ENCODE data around the gene YIPF6. TPM values are rescaled to one million over a fixed set of nuclear protein-coding genes. Genes with fewer than 3 reads are reported as not detected.
A peak's percentile ranks its signal among the peaks of the same experiment; 100 is the strongest.

Gene YIPF6
- polyA plus RNA-seq, 1 donor (not counting 4 experiments of a cell fraction or from before 2014, with no cell fraction given), result 20.2 TPM

DNA sequence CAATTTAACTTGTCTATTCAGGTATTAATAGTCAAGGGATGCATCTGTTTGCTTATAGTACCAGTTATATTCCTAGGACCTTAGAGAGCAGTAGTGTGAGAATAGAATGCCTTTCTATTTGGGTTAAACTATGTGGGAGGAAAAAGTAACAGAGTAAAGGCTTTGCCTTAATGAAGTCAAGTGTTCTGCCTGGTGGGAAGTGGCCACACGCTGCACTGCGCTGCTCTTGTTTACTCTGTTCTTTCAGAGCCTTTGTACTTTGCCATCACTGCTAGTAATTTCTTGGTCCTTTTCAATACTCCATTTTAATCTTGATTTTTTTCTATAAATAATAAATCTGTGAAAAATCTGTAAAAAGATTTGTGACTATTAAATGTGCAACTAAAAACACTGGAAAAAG lies 38.0 kb downstream of the YIPF6 start:
- Histone ChIP-seq H3K9ac (ENCODE audit: control insufficient read depth, extremely low read depth, insufficient read depth, low read length) (no peak overlapping the region), H4K20me1 (ENCODE audit: control insufficient read depth, extremely low read depth, insufficient read depth, low read length) (no peaks in the 10 kb centered on the region), H3K4me2 (ENCODE audit: control insufficient read depth, extremely low read depth, insufficient read depth, low read depth, low read length) (no peak overlapping the region), H3K9me3 (ENCODE audit: control insufficient read depth, low read depth, low read length) (no peaks in the 10 kb centered on the region), H3K9me1 (ENCODE audit: control insufficient read depth, extremely low read depth, insufficient read depth, low read length) (no peaks in the 10 kb centered on the region), H2AFZ (ENCODE audit: control insufficient read depth, low read length) (no peak overlapping the region), H3K36me3 (ENCODE audit: control insufficient read depth in 2 of 2, extremely low read depth in 1 of 2, insufficient read depth in 2 of 2, low read length in 2 of 2) (no peaks in the 10 kb centered on the region), H3K4me1 (ENCODE audit: control insufficient read depth, extremely low read depth, insufficient read depth, low read length) (no peaks in the 10 kb centered on the region), H3K79me2 (ENCODE audit: control insufficient read depth, insufficient read depth, low read length) (no peaks in the 10 kb centered on the region), H3K27ac (ENCODE audit: control insufficient read depth, insufficient read depth, low read length) (no peak overlapping the region), H3K4me3 (ENCODE audit: control insufficient read depth in 2 of 3, extremely low read depth in 1 of 3, insufficient read depth in 2 of 3, low read depth in 1 of 3, low read length in 3 of 3) (no peak overlapping the region), H3K27me3 (ENCODE audit: control insufficient read depth, extremely low read depth, insufficient read depth, low read length) (no peaks in the 10 kb centered on the region)
- dilution Hi-C loops (cut with MboI; ENCODE audit: extremely low pct_ligation_motif_present, low sequenced_read_pairs), result no loop called here
- TF ChIP-seq, protein P1, sequence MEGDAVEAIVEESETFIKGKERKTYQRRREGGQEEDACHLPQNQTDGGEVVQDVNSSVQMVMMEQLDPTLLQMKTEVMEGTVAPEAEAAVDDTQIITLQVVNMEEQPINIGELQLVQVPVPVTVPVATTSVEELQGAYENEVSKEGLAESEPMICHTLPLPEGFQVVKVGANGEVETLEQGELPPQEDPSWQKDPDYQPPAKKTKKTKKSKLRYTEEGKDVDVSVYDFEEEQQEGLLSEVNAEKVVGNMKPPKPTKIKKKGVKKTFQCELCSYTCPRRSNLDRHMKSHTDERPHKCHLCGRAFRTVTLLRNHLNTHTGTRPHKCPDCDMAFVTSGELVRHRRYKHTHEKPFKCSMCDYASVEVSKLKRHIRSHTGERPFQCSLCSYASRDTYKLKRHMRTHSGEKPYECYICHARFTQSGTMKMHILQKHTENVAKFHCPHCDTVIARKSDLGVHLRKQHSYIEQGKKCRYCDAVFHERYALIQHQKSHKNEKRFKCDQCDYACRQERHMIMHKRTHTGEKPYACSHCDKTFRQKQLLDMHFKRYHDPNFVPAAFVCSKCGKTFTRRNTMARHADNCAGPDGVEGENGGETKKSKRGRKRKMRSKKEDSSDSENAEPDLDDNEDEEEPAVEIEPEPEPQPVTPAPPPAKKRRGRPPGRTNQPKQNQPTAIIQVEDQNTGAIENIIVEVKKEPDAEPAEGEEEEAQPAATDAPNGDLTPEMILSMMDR (optimal IDR thresholded peaks at IDR 0.05 in 1 of 3, IDR thresholded peaks at IDR 0.05 in 1 of 3, conservative IDR thresholded peaks at IDR 0.05 in 1 of 3; ENCODE audit: extremely low read depth in 1 of 3, insufficient read depth in 2 of 3, low read length in 3 of 3), result no peak
- TF ChIP-seq EZH2 (IDR thresholded peaks at IDR 0.05; ENCODE audit: low read length), result no peak
- no peak for FAIRE-seq
- no peak for DNase-seq (ENCODE audit: low read depth, low spot score)

- dilution Hi-C loops (cut with MboI; ENCODE audit: extremely low pct_ligation_motif_present, low sequenced_read_pairs), result no loop called here
- DNase-seq (ENCODE audit: low read depth, low spot score), result no peak
- peak; percentile 17 for FAIRE-seq
- Histone ChIP-seq H3K9me3 (ENCODE audit: control insufficient read depth, low read depth, low read length) (no peaks in the 10 kb centered on the region), H3K4me3 (ENCODE audit: control insufficient read depth in 2 of 3, extremely low read depth in 1 of 3, insufficient read depth in 2 of 3, low read depth in 1 of 3, low read length in 3 of 3) (no peak overlapping the region), H3K36me3 (ENCODE audit: control insufficient read depth in 2 of 2, extremely low read depth in 1 of 2, insufficient read depth in 2 of 2, low read length in 2 of 2) (no peaks in the 10 kb centered on the region), H3K9me1 (ENCODE audit: control insufficient read depth, extremely low read depth, insufficient read depth, low read length) (no peaks in the 10 kb centered on the region), H3K79me2 (ENCODE audit: control insufficient read depth, insufficient read depth, low read length) (no peaks in the 10 kb centered on the region), H3K4me1 (ENCODE audit: control insufficient read depth, extremely low read depth, insufficient read depth, low read length) (peaks cover 6% of the 10 kb centered on the region), H3K27ac (ENCODE audit: control insufficient read depth, insufficient read depth, low read length) (no peak overlapping the region), H3K9ac (ENCODE audit: control insufficient read depth, extremely low read depth, insufficient read depth, low read length) (no peak overlapping the region), H4K20me1 (ENCODE audit: control insufficient read depth, extremely low read depth, insufficient read depth, low read length) (no peaks in the 10 kb centered on the region), H3K27me3 (ENCODE audit: control insufficient read depth, extremely low read depth, insufficient read depth, low read length) (no peaks in the 10 kb centered on the region), H3K4me2 (ENCODE audit: control insufficient read depth, extremely low read depth, insufficient read depth, low read depth, low read length) (no peak overlapping the region), H2AFZ (ENCODE audit: control insufficient read depth, low read length) (peak overlapping the region; percentile 1)
- TF ChIP-seq EZH2 (IDR thresholded peaks at IDR 0.05; ENCODE audit: low read length), result no peak
- TF ChIP-seq, protein P1 (optimal IDR thresholded peaks at IDR 0.05 in 1 of 3, IDR thresholded peaks at IDR 0.05 in 1 of 3, conservative IDR thresholded peaks at IDR 0.05 in 1 of 3; ENCODE audit: extremely low read depth in 1 of 3, insufficient read depth in 2 of 3, low read length in 3 of 3), result no peak
Measured at GRCh38 chrX:68550193-68550592, 51.3 kb downstream of the YIPF6 start.
